HG03571 (cell line): ENCODE measurements around the gene DLG1.
A peak's percentile ranks its signal among the peaks of the same experiment; 100 is the strongest.

Source experiments
- ATAC-seq: cut with Tn5 transposase; IDR thresholded peaks from one replicate; pipeline ENCODE4 v1.9.1; 2021; ENCODE audit not compliant: unreplicated experiment

DLG1 gene

DNA sequence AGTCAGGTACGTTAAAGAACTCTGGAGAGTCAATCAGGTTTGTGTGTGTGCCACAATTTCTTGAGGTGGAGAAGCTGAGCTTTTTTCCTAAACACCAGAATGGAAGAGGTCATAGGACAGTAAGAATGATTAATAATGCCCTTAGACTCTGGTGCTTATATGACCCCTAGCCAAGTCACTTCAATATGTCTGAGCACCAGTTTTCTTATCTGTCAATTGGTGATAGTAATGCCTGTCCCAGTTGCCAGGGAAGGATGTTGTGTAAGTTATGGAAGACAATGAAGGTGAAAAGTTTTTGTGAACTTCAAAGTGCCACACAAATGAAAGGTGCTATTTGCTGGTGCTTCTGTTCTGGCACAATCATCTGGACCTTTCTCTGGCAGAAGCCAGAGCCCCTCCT, 22.2 kb upstream of the DLG1 start:
- no peak for ATAC-seq

- ATAC-seq: no peak
Observed at GRCh38 chr3:197317250-197317963, 19.0 kb upstream of the DLG1 start.

DNA sequence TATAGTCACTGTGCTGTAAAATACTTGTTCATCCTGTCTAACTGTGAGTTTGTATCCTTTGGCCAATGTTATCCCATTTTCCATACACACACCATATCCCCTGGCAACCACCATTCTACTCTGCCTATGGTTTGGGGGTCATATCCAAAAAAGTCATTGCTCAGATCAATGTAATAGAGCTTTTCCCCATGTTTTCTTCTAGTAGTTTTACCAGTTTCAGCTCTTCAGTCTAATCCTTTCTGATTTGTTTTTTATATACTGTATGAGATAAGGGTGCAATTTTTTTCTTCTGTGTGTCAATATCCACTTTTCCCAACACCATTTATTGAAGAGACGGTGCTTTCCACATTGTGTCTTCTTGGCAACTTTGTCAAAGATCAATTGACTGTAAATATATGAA, 14.0 kb upstream of the DLG1 start:
- ATAC-seq: no peak

- no peak for ATAC-seq
Observed at GRCh38 chr3:197311591-197311990, 13.2 kb upstream of the DLG1 start.

GRCh38 chr3:197309528-197310361, 11.3 kb upstream of the DLG1 start:
- ATAC-seq: no peak

- no peak for ATAC-seq
Observed at GRCh38 chr3:197308591-197308990, 10.2 kb upstream of the DLG1 start.

- ATAC-seq: no peak
Observed at GRCh38 chr3:197306374-197307086, 8.1 kb upstream of the DLG1 start.

GRCh38 chr3:197305854-197306253, 7.4 kb upstream of the DLG1 start:
- ATAC-seq: peak; percentile 88

- ATAC-seq: no peak
Observed at GRCh38 chr3:197303452-197303851, 5.0 kb upstream of the DLG1 start.

- ATAC-seq: no peak
Observed at GRCh38 chr3:197302696-197303341, 4.4 kb upstream of the DLG1 start.

DNA sequence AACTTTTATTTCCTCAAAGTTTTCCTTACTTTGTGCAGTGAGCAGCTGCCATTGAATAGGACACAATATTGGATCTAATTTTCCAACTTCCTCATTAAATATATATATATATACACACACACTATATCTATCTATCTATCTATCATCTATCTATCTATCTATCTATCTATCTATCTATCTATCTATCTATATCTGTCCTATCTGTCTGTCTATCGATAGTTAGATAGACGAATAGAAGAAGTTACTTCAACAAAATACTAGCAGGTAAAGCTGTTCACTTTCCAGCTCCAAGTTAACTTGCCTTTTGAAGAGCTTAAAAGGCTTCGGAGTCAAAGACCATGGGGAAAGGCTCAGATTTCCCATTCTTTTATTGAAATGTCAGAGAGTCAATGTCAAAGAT, 3.6 kb upstream of the DLG1 start:
- ATAC-seq: no peak

GRCh38 chr3:197300361-197300760, 1.9 kb upstream of the DLG1 start:
- ATAC-seq: no peak

DNA sequence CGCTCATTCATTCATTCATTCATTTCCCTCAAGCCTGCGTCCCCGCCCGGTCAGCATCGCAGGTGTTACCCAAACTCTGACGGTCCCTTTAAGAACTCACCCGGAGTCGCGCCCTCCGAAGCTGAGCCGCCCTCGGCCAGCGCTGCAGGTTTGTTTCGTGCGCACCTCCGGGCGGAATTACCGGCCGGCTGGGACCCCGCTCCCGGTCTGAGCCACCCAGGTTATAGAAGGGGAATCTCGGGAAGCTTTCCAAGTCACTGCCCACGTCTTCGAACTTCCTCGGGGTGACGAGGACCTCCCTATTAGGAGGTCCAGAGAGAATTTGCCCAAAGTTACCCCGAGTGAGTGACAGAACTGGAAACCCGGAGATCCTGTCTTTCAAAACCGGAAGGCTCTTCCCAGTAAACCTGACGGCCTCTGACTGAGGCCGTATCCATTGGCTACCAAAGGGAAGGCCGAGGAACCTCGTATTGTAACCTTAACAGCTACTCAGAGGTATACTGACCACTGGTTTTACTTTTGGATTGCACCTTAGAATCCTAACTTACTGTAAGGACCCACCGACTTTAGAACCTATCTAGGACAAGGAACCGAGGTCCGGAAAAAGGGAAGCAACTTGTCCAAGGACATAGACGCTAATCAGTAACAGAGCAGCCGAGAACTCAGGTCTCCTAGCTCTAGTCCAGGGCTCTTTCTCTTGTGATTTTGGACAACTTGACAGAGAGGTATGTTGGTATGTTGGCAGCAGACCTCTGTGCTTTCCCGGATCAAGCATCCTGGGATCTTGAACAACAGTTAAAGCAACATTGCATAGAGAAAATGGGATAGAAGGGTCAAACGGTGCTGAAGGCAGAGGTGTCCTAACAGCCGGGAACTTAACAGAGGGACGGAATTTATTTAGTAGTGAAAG, 788 bp upstream of the DLG1 start:
- ATAC-seq: no peak

GRCh38 chr3:197297476-197298340, 704 bp downstream of the DLG1 start:
- ATAC-seq: peak; percentile 67

- ATAC-seq: no peak
Observed at GRCh38 chr3:197297002-197297401, 1.4 kb downstream of the DLG1 start.

- no peak for ATAC-seq
Observed at GRCh38 chr3:197296545-197296944, 1.9 kb downstream of the DLG1 start.

- no peak for ATAC-seq
Observed at GRCh38 chr3:197295871-197296270, 2.5 kb downstream of the DLG1 start.

GRCh38 chr3:197293605-197294237, 4.7 kb downstream of the DLG1 start:
- no peak for ATAC-seq

DNA sequence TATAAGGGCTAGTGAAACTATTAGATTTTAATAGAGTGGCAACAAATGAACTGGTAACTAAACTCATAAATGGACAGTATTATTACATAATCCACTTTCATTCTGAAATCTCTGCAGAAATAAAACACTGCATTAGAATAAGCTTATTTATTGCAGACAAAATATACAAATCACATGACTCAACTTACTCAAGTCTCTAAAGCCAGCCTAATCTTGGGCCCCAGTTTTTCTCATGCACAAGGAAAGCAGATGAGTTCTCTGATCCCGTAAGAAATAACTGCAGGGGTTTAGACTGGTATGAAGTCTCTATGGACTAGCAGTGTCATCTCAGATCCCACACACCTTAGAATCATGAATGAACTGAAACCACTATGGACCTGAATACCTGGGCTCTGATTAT, 5.8 kb downstream of the DLG1 start:
- no peak for ATAC-seq
